SU-DHL-6 (cell line): ENCODE data around the gene PPP1R7.

Source experiments
- H2AFZ ChIP-seq: fragments of 200-600 bp; sonication (generic); 2 replicates; pipeline ENCODE4 v1.6.1; 2014; ENCODE audit warnings: low read depth, mild to moderate bottlenecking, moderate library complexity, mixed read lengths, antibody characterized with exemption, low read length; ENCODE audit not compliant: severe bottlenecking
- H3F3A ChIP-seq: fragments of 200-600 bp; shearing (Covaris generic); 2 replicates; pipeline ENCODE4 v1.6.0; 2016; ENCODE audit warnings: antibody characterized with exemption, mild to moderate bottlenecking; ENCODE audit not compliant: insufficient read depth
- H3K27ac ChIP-seq: fragments of 200-600 bp; sonication (generic); 2 replicates; pipeline ENCODE4 v1.5.1; 2016; ENCODE audit warnings: low read depth, mild to moderate bottlenecking, low read length, moderate library complexity, mixed read lengths
- H3K27me3 ChIP-seq: fragments of 200-600 bp; sonication (generic), shearing (Covaris generic); 2 replicates; pipeline ENCODE4 v1.6.0; 2014; ENCODE audit warnings: mild to moderate bottlenecking, low read length
- H3K36me3 ChIP-seq: fragments of 200-600 bp; sonication (generic); 2 replicates; pipeline ENCODE4 v1.6.1; 2014; ENCODE audit warnings: mild to moderate bottlenecking, low read length, mixed read lengths
- H3K4me2 ChIP-seq: fragments of 300-600, 200-600 bp; shearing (Covaris generic), sonication (generic); 2 replicates; pipeline ENCODE4 v1.6.0; 2014; ENCODE audit warnings: low read length, low read depth, mild to moderate bottlenecking; ENCODE audit not compliant: poor library complexity, severe bottlenecking
- H3K4me3 ChIP-seq: fragments of 200-600 bp; sonication (generic); 2 replicates; pipeline ENCODE4 v1.5.1; 2014; ENCODE audit warnings: antibody characterized with exemption, low read length, mild to moderate bottlenecking, mixed read lengths; ENCODE audit not compliant: insufficient read depth, poor library complexity, severe bottlenecking
- H3K79me2 ChIP-seq: fragments of 200-600 bp; sonication (generic); 2 replicates; pipeline ENCODE4 v1.6.1; 2014; ENCODE audit warnings: mild to moderate bottlenecking, low read length, moderate library complexity; ENCODE audit not compliant: insufficient read depth
- H3K9ac ChIP-seq: fragments of 200-600 bp; sonication (generic); 2 replicates; pipeline ENCODE4 v1.7.0; 2014; ENCODE audit warnings: mild to moderate bottlenecking, low read length
- H3K9me2 ChIP-seq: fragments of 200-600 bp; sonication (generic); replicated peaks from 2 replicates; pipeline ENCODE4 v1.6.1; 2014; ENCODE audit warnings: low read length; ENCODE audit not compliant: insufficient read depth
- H3K9me3 ChIP-seq: fragments of 200-600 bp; sonication (generic); 2 replicates; pipeline ENCODE4 v1.6.1; 2014; ENCODE audit warnings: low read length, mixed read lengths; ENCODE audit not compliant: insufficient read depth
- H4K20me1 ChIP-seq: fragments of 200-600 bp; sonication (generic); 2 replicates; pipeline ENCODE4 v1.6.1; 2014; ENCODE audit warnings: low read depth, mild to moderate bottlenecking, antibody characterized with exemption, low read length, moderate library complexity, mixed read lengths
- CTCF ChIP-seq: fragments of 200-600 bp; sonication (generic); IDR thresholded peaks from one replicate; pipeline ENCODE4 v1.5.1; 2017; ENCODE audit warnings: antibody characterized with exemption, mild to moderate bottlenecking, low read length, moderate library complexity; ENCODE audit not compliant: insufficient read depth, poor library complexity, severe bottlenecking
- EZH2phosphoT487 ChIP-seq: fragments of 200-600 bp; sonication (generic), shearing (Covaris generic); conservative IDR thresholded peaks from 2 replicates; pipeline ENCODE4 v1.6.1; 2018; ENCODE audit warnings: mild to moderate bottlenecking, antibody characterized with exemption, low read length, moderate library complexity, mixed read lengths

Gene PPP1R7

GRCh38 chr2:241199897-241200821 is 49.9 kb downstream of the PPP1R7 start:
- Histone ChIP-seq H2AFZ (no peak overlapping the region), H3K27me3 (no peaks in the 10 kb centered on the region), H3K9me3 (no peaks in the 10 kb centered on the region), H3F3A (no peaks in the 10 kb centered on the region), H3K79me2 (no peaks in the 10 kb centered on the region), H3K27ac (no peak overlapping the region), H3K9ac (no peak overlapping the region), H3K36me3 (no peaks in the 10 kb centered on the region), H4K20me1 (no peaks in the 10 kb centered on the region), H3K9me2 (no peaks in the 10 kb centered on the region), H3K4me2 (no peak overlapping the region), H3K4me3 (no peak overlapping the region)
- TF ChIP-seq CTCF (no peak), EZH2phosphoT487 (no peak)

- Histone ChIP-seq H3K27me3 (no peaks in the 10 kb centered on the region), H3K27ac (no peak overlapping the region), H3K36me3 (no peaks in the 10 kb centered on the region), H2AFZ (no peak overlapping the region), H3K9ac (no peak overlapping the region), H3F3A (no peaks in the 10 kb centered on the region), H3K9me2 (no peaks in the 10 kb centered on the region), H3K79me2 (no peaks in the 10 kb centered on the region), H4K20me1 (no peaks in the 10 kb centered on the region), H3K4me3 (no peak overlapping the region), H3K4me2 (no peak overlapping the region), H3K9me3 (no peaks in the 10 kb centered on the region)
- TF ChIP-seq EZH2phosphoT487 (no peak), CTCF (no peak)
These were observed 50.6 kb downstream of the PPP1R7 start for GRCh38 chr2:241200822-241201395.

- Histone ChIP-seq H4K20me1 (no peaks in the 10 kb centered on the region), H3K9me2 (no peaks in the 10 kb centered on the region), H3K27me3 (no peaks in the 10 kb centered on the region), H3K9ac (no peak overlapping the region), H3K79me2 (no peaks in the 10 kb centered on the region), H3K36me3 (no peaks in the 10 kb centered on the region), H3K9me3 (no peaks in the 10 kb centered on the region), H3K4me2 (no peak overlapping the region), H3K27ac (no peak overlapping the region), H2AFZ (no peak overlapping the region), H3F3A (no peaks in the 10 kb centered on the region), H3K4me3 (no peak overlapping the region)
- TF ChIP-seq CTCF = no peak
- no peak for TF ChIP-seq EZH2phosphoT487
These were observed 51.4 kb downstream of the PPP1R7 start for GRCh38 chr2:241201445-241202267.
